HG02610 (cell line): ENCODE data around the gene PPIL4.

Experiments
- ATAC-seq: cut with Tn5 transposase; IDR thresholded peaks from one replicate; pipeline ENCODE4 v1.9.1; 2021; ENCODE audit warnings: mild to moderate bottlenecking, moderate library complexity; ENCODE audit not compliant: unreplicated experiment

The PPIL4 gene

GRCh38 chr6:149545754-149546471 is at the start of gene PPIL4:
TSS of gene PPIL4 (minus strand) at chr6:149546043. CDS start at chr6:149546005, 38 bp downstream.
- ATAC-seq, result peak; percentile 94

GRCh38 chr6:149593408-149593807 is 47.6 kb upstream of the PPIL4 start:
- ATAC-seq, result no peak

- no peak for ATAC-seq
Measured at GRCh38 chr6:149592983-149593382, 47.1 kb upstream of the PPIL4 start.

GRCh38 chr6:149586149-149586548 is 40.3 kb upstream of the PPIL4 start:
- no peak for ATAC-seq

- ATAC-seq, result no peak
Measured at GRCh38 chr6:149581349-149581748, 35.5 kb upstream of the PPIL4 start.

GRCh38 chr6:149580880-149581279 is 35.0 kb upstream of the PPIL4 start:
- no peak for ATAC-seq

- ATAC-seq, result no peak
Measured at GRCh38 chr6:149567945-149568585, 22.2 kb upstream of the PPIL4 start.

- ATAC-seq, result no peak
Measured at GRCh38 chr6:149567194-149567586, 21.3 kb upstream of the PPIL4 start.

- peak; percentile 13 for ATAC-seq
Measured at GRCh38 chr6:149566410-149567193, 20.8 kb upstream of the PPIL4 start.

- ATAC-seq, result peak; percentile 72
Measured at GRCh38 chr6:149565527-149566409, 19.9 kb upstream of the PPIL4 start, which contains the start of gene GINM1. TSS of gene GINM1 (plus strand) at chr6:149566375. CDS start at chr6:149566415, 40 bp downstream.

GRCh38 chr6:149563928-149564325 is 18.1 kb upstream of the PPIL4 start:
- ATAC-seq, result no peak

GRCh38 chr6:149563203-149563927 is 17.5 kb upstream of the PPIL4 start:
- no peak for ATAC-seq

- no peak for ATAC-seq
Measured at GRCh38 chr6:149560736-149561135, 14.9 kb upstream of the PPIL4 start.

- no peak for ATAC-seq
Measured at GRCh38 chr6:149559389-149559788, 13.5 kb upstream of the PPIL4 start.

- no peak for ATAC-seq
Measured at GRCh38 chr6:149558029-149558428, 12.2 kb upstream of the PPIL4 start.

GRCh38 chr6:149551920-149552319 is 6.1 kb upstream of the PPIL4 start:
- no peak for ATAC-seq

- ATAC-seq, result peak; percentile 21
Measured at GRCh38 chr6:149545258-149545753, 537 bp downstream of the PPIL4 start.

GRCh38 chr6:149544646-149545257 is 1.1 kb downstream of the PPIL4 start:
- ATAC-seq, result peak; percentile 4

GRCh38 chr6:149541139-149541538 is 4.7 kb downstream of the PPIL4 start:
- ATAC-seq, result no peak
